ENCODE measurements around the gene STOM.
A peak's percentile ranks its signal among the peaks of the same experiment; 100 is the strongest.
"Not testable (repeated sequence)": the region's sequence is repeated elsewhere in the genome, so short reads cannot be mapped to it uniquely, and the experiment has no call there.

Gene STOM, protein sequence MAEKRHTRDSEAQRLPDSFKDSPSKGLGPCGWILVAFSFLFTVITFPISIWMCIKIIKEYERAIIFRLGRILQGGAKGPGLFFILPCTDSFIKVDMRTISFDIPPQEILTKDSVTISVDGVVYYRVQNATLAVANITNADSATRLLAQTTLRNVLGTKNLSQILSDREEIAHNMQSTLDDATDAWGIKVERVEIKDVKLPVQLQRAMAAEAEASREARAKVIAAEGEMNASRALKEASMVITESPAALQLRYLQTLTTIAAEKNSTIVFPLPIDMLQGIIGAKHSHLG

DNA sequence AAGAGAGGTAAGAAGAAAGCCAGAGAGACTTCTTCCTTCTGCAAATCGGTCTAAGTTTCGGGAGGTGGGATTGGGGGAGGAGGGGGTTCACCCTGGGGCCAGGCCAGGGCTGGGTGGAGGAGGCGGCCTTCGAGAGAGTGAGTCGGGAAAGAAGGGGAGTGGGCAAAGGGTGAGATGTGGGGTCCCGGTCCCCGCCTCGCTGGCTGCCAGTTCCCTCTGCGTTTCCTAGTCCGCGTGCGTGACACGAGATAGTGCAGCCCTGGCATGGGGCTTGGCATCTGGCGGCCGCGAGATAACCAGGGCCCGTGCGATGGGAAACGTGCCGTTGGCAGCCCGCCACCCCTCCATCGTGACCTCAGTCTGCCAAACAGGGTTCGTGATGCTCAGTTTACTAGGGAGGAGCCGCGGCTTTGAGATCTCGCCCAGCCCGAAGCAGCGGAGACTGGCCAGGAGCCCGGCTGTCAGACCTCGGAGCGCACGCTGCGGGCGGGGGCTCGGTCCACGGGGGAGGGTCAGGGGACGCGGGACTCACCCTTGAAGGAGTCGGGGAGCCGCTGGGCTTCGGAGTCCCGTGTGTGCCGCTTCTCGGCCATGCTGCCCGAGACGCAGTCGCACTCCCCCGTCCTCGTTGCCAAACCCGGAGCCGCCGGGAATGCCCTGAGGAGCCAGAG, at the start of gene STOM:
Gene STOM, minus strand, starts transcription at position 656 of the 671 bp plus-strand sequence. Its CDS starts 63 bp downstream, at position 593.
- DNase-seq (ENCODE audit: low spot score) = peak; percentile 50

GRCh38 chr9:121411993-121412392, 41.9 kb upstream of the STOM start:
- DNase-seq (ENCODE audit: low spot score) = no peak

- DNase-seq (ENCODE audit: low spot score) = no peak
Observed at GRCh38 chr9:121405899-121406298, 35.8 kb upstream of the STOM start.

- no peak for DNase-seq (ENCODE audit: low spot score)
Observed at GRCh38 chr9:121404906-121405305, 34.9 kb upstream of the STOM start.

DNA sequence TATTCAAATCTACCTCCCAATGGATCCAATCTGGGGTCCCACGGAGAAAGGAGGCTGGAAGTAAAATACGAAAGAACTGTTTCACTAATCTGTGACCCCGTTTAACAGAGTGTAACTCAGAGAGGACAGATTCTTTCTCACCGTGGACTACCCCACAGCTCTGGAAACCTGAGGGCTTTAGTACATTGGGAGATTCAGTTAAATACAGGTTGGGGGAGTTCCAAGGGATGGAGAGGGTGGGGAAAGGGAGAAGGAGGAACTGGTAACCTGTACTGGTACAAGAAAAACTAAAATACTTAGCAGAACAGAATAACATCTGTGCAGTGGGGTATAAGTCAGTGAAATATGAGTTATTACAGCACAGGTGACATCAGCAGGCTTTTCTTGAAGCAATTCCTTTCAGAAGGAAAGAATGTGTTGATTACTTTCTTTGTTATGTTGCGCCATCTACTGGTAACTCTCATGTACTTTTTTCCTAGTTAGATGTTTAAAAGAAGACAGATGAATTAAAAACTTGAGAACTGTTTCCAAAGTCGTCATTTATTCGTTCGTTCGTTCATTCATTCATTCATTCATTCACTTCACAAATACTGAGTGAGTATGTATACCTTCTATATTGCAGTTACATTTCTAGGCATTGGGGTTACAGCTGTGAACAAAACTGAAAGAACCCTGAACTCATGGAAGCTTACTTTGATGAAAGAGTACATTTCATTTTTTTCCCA, 30.0 kb upstream of the STOM start:
- DNase-seq (ENCODE audit: low spot score) = peak; percentile 65

DNA sequence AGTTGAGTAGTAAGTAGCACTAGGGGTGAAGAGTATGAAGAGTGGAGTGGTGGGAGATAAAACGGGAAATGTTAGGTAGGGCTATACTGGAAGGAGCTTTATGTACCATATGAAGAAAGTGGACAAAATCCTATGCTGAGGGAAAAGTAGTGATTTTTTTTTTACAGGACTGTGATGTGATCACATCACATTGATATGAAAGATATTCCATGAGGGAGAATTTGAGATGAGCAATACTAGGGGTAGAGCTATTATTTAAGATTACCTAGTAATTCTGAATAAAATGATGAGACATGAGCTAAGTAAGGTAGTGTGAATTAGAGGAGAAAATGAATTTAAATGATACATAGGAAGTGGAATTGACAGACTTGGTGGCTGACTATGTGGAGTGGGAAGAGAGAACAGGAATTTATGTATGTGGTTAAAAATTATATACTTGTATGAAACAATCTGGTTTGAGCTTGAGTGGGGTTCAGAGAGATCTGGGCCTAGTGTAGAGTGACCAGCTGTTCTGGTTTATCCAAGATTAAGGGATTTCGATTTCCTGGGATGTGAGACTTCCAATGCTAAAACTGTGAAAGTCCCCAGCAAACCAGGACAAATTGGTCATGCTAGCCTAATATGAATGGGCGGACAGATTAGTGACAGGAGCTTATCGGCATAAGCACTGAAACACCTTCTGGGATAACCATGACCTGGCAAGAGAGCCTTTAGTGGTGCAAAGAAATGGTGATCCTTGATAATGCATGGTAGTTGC, 29.3 kb upstream of the STOM start:
- DNase-seq (ENCODE audit: low spot score) = no peak

DNA sequence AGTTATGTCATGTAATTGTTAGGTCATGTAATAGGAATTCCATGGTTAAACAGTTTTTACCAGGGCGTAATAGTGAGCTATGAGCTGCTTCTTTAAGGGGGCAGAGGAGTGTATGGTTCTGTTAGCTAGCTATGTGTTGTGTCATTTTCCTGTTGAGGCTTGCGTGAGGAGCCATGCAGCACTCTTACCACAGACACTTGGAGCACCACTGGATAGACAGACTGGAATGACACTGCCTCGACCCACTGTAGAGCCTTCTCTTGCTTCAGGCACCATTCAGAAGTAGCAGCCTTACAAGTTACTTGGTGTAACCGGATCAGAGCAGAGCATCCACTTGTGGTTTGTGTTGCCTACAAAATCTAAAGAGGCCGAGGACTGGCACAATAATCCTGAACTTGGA, 28.3 kb upstream of the STOM start:
- DNase-seq (ENCODE audit: low spot score) = no peak

- not testable (repeated sequence) for DNase-seq (ENCODE audit: low spot score)
Observed at GRCh38 chr9:121397277-121397676, 27.2 kb upstream of the STOM start.

DNA sequence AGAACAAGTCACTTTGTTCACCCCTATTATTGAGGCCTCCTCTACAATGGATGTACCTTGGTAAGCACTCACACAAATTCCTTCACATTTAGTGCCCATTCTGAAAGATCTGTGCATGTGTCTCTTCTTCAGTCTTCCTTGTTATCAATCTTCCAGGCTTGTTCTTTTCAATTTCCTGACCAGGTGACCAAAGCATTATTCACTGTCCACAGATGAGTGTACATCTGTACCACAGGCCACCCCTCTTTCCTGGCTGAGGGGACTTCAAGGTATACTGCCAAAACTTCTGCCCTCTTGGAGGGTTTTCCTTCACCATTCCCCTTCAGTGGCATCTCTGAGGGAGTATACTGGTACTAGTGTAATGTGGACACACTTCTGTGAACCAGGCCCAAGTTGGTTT, 25.5 kb upstream of the STOM start:
- no peak for DNase-seq (ENCODE audit: low spot score)

- no peak for DNase-seq (ENCODE audit: low spot score)
Observed at GRCh38 chr9:121394292-121394691, 24.2 kb upstream of the STOM start.

GRCh38 chr9:121393318-121393717, 23.3 kb upstream of the STOM start:
- DNase-seq (ENCODE audit: low spot score) = no peak

GRCh38 chr9:121390372-121390771, 20.3 kb upstream of the STOM start:
- no peak for DNase-seq (ENCODE audit: low spot score)

DNA sequence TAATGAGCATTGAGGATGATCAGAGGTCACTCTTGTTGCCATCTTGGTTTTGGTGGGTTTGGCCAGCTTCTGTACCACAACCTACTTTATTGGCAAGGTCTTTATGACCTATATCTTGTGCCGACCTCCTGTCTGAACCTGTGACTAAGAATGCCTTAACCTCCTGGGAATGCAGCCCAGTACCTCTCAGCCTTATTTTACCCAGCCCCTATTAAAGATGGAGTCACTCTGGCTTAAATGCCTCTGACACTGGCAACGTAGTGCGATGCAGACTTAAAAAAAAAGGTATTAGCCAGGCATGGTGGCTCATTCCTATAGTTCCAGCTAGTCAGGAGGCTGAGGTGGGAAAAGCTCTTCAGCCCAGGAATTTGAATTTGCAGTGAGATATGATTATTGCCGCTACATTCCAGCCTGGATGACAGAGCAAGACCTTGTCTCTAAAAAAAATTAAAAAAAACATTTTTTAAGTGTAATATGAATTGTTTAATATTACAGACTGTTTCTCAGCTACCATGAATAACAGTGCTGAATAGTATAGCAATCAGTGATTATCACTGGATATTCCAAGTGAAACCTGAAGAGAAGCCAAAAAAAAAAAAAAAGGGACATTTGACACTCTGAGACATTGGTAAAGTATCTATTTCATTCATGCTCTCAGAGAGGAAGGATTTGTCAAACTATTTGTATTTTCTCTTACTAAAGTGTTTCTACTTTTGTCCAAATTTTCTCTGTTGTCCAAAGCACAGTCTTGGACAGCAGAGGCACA, 18.3 kb upstream of the STOM start:
- no peak for DNase-seq (ENCODE audit: low spot score)

- DNase-seq (ENCODE audit: low spot score) = no peak
Observed at GRCh38 chr9:121386442-121387175, 16.6 kb upstream of the STOM start.

DNA sequence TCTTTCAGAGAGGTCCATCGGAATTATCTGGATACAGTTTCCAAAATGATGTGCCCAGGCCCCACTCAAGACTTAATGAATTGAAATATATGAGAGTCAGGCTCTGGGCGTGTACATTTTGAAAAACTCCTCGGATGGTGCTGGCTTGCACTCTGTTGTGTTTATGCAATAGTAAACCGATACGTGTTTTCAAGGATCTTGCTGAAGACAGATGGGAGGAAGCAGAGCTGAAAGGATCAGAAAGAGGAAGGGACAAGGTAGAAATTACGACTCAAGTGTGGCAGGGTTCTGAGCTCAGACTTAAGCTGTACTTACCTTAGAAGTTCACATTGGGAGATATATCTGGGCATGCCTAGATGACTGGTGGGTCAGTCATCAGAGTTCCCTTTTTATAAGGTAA, 13.7 kb upstream of the STOM start:
- DNase-seq (ENCODE audit: low spot score) = no peak

- DNase-seq (ENCODE audit: low spot score) = no peak
Observed at GRCh38 chr9:121380846-121381245, 10.8 kb upstream of the STOM start.

DNA sequence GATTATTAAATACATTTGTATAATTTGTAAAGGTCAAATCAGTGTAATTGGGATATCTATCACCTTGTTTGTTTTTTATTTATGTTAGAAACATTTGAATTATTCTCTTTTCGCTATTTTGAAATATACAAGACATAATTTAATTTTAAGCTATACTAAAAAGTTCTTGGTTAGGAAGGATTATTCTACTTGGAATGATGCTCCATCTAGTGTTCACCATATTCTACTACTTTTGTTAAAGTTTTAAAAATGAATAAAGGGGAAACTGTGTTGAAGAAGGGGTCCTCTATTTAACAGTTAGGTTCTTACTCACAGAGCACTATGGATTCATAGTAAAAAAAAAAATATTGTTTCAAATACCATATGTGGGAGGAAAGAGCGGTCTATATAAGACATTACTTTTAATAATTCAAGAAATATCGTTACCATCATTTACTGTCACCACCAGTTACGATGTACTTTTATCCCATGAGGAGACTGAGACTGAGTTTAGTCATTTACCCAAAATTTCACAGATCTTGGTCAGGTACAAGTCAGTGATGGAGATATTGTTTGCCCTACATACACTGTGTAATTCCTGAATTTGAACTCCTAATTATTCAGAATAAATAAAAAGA, 6.3 kb upstream of the STOM start:
- DNase-seq (ENCODE audit: low spot score) = no peak

DNA sequence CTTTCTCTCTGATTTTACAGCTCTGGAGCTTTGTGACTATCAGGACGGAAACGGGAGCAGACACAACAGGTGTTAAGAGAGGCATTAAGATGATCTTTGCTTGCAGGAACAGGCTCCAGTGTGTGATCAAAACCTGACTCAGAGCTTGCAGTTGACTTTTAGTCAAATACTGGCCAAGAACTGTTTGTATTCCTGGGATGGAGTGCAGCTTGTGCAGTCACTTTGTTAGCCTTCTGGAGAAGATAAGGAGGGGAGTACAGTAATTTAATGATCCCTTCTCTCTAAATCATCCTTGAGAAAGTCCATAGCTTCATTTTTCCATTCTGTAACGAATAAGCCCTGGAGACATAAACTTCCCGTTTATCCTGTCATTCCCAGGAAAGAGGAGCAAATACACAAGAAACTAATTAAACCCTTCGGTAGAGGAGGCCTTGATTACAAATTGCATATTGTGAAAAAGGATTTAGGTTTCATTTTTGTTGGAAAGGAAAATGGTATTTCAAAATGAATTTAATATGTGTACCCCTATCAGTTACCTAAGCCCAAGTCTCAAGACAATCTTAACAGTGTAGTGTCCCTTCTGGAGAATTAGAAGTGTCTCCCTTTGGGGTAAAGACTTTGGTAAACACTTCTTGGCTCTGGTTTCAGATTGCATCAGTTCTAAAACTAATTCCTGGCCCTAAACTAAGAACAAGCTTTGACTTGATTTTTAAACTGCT, 3.1 kb upstream of the STOM start:
- DNase-seq (ENCODE audit: low spot score) = no peak

DNA sequence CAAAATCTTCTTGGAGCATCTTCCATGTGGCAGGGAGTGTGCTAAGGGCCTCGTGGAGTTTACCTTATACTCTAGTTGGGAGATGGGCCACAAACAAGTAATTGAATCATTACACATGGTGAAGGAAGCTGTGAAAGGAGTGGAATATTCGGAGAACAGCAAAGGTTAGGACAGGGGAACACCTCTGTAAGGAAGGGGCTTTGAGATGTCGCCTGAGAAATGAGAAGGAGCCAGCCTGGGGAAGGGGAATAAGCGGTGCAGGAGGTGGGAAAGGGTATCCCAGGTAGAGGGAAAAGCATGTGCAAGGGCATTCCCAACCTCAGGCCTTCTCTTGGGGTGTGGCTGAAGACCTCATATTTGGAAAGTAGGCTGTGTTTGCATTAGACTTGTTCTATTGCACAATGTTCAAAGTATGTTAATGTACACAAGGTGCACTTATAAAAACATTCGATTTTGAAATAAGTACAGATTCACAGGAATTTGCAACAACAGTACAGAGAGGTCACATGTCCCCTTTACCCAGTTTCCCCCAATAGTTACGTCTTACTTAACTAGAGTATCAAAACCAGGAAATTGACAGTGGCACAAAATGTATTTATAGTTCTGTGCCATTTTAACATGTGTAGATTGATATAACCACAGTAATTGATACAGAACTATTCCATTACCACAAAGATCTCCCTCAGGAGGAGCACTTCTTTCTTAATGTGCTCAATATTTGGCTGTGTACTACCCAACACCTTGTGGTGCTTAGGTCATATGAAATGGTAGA, 2.4 kb upstream of the STOM start:
- no peak for DNase-seq (ENCODE audit: low spot score)

All from activated CD4-positive, alpha-beta T cell treated with anti-CD3 and anti-CD28 coated beads, Interleukin-2, Interleukin-4, amounts not matched to agents 100 ng/mL and 50 ng/mL, durations not matched to agents 16 hours and 8 hours (primary cell).